Measurements from ENCODE around the gene CCT6A.
"Not testable (repeated sequence)": the region's sequence is repeated elsewhere in the genome, so short reads cannot be mapped to it uniquely, and the experiment has no call there.

CCT6A gene

GRCh38 chr7:56051053-56051338 is 569 bp upstream of the CCT6A start:
- no peak for DNase-seq (ENCODE audit: low read depth)

- DNase-seq (ENCODE audit: low read depth): no peak
These were observed 1.8 kb downstream of the CCT6A start for GRCh38 chr7:56053379-56053778.

GRCh38 chr7:56053993-56054392 is 2.4 kb downstream of the CCT6A start:
- DNase-seq (ENCODE audit: low read depth): no peak

GRCh38 chr7:56062382-56062781 is 10.8 kb downstream of the CCT6A start:
- no peak for DNase-seq (ENCODE audit: low read depth)

- no peak for DNase-seq (ENCODE audit: low read depth)
These were observed 11.9 kb downstream of the CCT6A start for GRCh38 chr7:56063500-56063881.

GRCh38 chr7:56063882-56064625 is 12.5 kb downstream of the CCT6A start, which contains the start of gene SUMF2:
TSS of gene SUMF2 (plus strand) at chr7:56064286. CDS start at chr7:56064312, 26 bp downstream.
- peak; percentile 79 for DNase-seq (ENCODE audit: low read depth)

- DNase-seq (ENCODE audit: low read depth): not testable (repeated sequence)
These were observed 14.8 kb downstream of the CCT6A start for GRCh38 chr7:56066376-56066775.

GRCh38 chr7:56074371-56074791 is 22.8 kb downstream of the CCT6A start:
- no peak for DNase-seq (ENCODE audit: low read depth)

GRCh38 chr7:56077681-56078080 is 26.1 kb downstream of the CCT6A start:
- no peak for DNase-seq (ENCODE audit: low read depth)

- no peak for DNase-seq (ENCODE audit: low read depth)
These were observed 26.6 kb downstream of the CCT6A start for GRCh38 chr7:56078196-56078595.

GRCh38 chr7:56079450-56080185 is 28.1 kb downstream of the CCT6A start:
- no peak for DNase-seq (ENCODE audit: low read depth)

GRCh38 chr7:56080726-56081435 is 29.3 kb downstream of the CCT6A start:
- DNase-seq (ENCODE audit: low read depth): not testable (repeated sequence)

- DNase-seq (ENCODE audit: low read depth): no peak
These were observed 30.2 kb downstream of the CCT6A start for GRCh38 chr7:56081626-56082340.

- no peak for DNase-seq (ENCODE audit: low read depth)
These were observed 31.7 kb downstream of the CCT6A start for GRCh38 chr7:56083150-56083785.

- no peak for DNase-seq (ENCODE audit: low read depth)
These were observed 35.2 kb downstream of the CCT6A start for GRCh38 chr7:56086761-56087160.

- DNase-seq (ENCODE audit: low read depth): no peak
These were observed 35.9 kb downstream of the CCT6A start for GRCh38 chr7:56087445-56087844.

- DNase-seq (ENCODE audit: low read depth): no peak
These were observed 40.0 kb downstream of the CCT6A start for GRCh38 chr7:56091591-56091990.

GRCh38 chr7:56092388-56092787 is 40.8 kb downstream of the CCT6A start:
- DNase-seq (ENCODE audit: low read depth): not testable (repeated sequence)

- DNase-seq (ENCODE audit: low read depth): peak; percentile 88
These were observed 41.4 kb downstream of the CCT6A start, which contains the start of gene PHKG1 for GRCh38 chr7:56092789-56093531. TSS of gene PHKG1 (minus strand) at chr7:56092952. CDS start at chr7:56088941, 4,011 bp downstream.

- DNase-seq (ENCODE audit: low read depth): peak; percentile 90
These were observed 46.1 kb downstream of the CCT6A start for GRCh38 chr7:56097700-56098099.
